Right renal pelvis (tissue), 4 donors: ENCODE data around the gene ENDOV. TPM values are rescaled to one million over a fixed set of nuclear protein-coding genes. Genes with fewer than 3 reads are reported as not detected.
"Not testable (repeated sequence)": the region's sequence is repeated elsewhere in the genome, so short reads cannot be mapped to it uniquely, and the experiment has no call there.

Experiments used
- DNase-seq, 4 donors: peaks; one replicate each; pipeline ENCODE4 v3.0.0-alpha.2; 2013; ENCODE audit warnings: low read depth in 4 of 4, low spot score in 3 of 4, missing footprints in 1 of 4
- polyA plus RNA-seq, 4 donors: library from polyadenylated mRNA; unstranded; fragments of 120-200 nt; gene quantifications; one replicate each; pipeline ENCODE4 v1.2.1, GENCODE V29; 2013; ENCODE audit not compliant: insufficient read length in 4 of 4

ENDOV gene
- polyA plus RNA-seq, 4 donors, result 27.5 to 32.8 (median 31.0) TPM

DNA sequence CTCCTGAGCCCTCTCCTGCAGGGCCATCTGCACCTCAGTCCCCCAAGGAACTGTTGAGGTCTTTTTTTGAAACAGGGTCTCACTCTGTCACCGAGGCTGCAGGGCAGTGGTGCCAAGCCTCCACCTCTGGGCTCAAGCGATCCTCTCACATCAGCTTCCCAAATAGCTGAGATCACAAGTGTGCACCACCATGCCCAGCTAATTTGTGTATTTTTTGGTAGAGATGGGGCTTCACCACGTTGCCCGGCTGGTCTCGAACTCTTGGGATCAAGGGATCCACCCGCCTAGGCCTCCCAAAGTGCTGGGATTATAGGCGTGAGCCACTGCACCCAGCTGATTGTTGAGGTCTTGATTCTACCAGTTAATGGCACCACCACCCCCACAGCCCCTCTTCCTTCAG is 27.9 kb upstream of the ENDOV start:
- no peak for DNase-seq

- DNase-seq, result no peak
Measured at GRCh38 chr17:80388175-80388574, 26.8 kb upstream of the ENDOV start.

DNA sequence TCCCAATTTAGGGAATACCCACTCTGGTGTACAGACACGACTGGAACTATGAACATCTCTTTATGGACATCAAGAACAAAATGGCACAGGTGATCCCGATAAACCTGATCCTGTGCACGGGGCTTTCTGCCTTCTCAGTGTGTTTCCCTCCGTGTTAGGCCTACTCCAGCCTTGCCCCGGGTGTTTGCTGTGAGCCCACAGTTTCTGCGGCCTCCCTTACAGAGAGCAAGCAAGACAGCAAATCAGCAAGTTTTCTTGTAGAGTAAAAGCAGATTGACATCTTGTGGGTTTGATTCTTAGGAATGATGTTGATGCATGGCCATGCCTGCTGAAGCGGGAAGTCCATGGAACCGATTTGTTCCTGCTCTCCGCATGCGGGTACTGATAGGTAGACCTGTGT is 26.4 kb upstream of the ENDOV start:
- no peak for DNase-seq

GRCh38 chr17:80389011-80389995 is 25.7 kb upstream of the ENDOV start:
- no peak for DNase-seq

DNA sequence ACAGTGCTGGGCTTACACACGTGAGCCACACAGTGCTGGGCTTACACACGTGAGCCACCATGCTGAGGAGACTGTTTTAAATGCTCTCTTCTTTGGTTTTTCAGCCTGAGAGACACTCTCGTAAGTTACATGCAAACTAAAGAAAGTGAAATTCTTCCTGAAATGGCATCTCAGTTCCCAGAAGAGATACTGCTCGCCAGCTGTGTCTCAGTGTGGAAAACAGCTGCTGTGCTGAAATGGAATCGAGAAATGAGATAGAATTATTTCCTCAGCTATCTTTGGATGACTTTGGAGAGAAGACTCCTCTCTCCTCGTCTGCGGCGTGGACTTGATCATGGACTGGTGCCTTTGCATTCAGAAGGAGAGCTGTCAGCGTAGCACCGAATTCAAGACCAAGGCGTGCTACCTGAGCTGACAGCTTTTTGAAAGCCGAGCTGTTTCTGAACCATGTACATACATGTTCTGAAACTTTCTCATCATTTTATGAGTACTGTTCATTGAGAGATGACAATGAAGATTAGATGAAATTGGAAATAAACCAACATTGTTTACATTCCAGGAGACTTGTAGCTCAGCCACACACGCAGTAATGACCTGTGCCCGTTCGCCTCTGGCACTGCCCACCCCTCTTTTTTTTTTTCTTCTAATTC is 21.6 kb upstream of the ENDOV start:
- DNase-seq, result no peak

DNA sequence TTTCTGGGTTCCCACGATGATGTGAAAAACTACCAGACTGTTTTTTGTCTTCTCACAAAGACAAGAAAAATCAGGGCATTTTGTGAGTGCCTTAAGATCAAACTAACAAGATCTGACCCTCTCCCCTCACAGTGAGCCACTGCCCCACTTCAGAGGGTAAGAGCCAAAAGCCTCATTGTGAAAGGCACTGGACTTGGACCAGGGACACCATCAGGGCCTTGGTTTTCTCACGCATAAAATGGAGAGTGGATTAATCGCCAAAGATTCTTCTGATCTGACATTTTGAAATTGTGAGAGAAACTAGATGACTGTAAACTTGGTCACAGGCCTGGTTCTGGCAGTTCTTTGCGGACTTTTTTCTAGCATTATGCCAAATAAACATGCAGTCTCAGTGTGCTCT is 21.0 kb upstream of the ENDOV start:
- no peak for DNase-seq

DNA sequence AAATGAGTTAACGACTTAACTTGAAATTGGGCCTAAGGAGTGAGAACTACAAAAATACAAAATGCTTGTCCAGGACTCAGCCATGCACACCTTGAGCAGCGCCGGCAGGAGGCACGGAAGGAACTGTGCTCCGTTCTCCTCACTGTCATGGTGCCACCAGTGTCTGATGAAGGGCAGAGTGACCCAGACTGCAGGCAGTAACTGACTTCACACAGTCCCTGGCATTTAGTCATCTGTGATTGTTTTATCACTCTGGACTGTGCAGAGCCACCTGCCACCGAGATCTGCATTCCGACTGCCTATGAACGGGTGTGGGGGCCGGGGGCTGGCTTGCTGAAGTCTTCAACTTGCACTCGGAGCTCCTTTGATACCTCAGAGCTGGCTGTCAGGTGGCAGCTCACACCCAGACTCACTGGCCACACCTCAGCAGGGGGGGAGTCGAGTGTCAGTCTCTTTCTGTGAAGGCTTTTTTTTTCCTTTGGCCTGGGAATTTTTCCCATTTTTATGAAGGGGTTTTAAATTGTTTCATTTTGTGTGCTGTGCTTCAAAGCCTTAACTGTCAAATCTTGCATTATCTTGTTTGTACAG is 20.2 kb upstream of the ENDOV start:
- DNase-seq, result no peak

- no peak for DNase-seq
Measured at GRCh38 chr17:80395402-80396151, 19.4 kb upstream of the ENDOV start.

- DNase-seq, result no peak
Measured at GRCh38 chr17:80396157-80397033, 18.6 kb upstream of the ENDOV start.

DNA sequence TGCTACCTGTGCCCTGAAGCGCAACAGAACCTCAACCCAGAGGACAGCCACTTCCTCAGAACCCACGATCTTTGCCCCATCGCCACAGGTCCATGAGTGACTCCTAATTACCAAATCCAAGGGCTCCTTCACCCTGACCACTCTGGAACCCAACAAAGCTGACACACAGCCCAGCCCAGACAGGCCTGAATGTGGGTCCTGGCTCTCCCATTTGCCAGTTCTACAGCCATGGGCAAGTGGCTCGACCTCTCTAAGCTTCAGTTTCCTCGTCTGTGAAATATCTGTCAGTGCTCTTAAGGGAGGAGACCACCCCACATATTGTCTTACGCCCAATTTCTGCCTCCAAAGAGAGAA is 18.0 kb upstream of the ENDOV start:
- no peak for DNase-seq

- DNase-seq, result no peak
Measured at GRCh38 chr17:80397686-80398085, 17.3 kb upstream of the ENDOV start.

DNA sequence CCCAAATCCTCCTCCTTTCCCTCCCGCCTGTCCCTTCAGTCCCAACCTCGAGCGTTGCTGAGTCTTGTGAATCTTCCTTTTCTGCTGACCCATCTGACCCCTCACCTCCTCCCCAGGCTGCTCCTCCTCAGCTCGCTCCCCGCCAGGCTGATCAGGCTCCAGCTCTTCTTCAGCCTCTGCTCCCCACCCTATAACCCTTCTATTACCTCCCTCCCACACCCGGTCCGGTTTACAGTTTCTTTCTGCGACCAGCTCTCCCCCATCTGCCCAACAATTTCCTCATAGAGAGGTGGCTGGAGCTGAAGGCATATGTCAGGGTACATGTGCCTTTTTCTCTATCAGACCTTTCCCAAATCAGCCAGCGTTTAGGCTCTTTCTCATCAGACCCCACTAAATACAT is 13.9 kb upstream of the ENDOV start:
- DNase-seq, result peak in 1 of 4 donors; percentile 28

GRCh38 chr17:80402102-80402501 is 12.9 kb upstream of the ENDOV start:
- not testable (repeated sequence) for DNase-seq

- DNase-seq, result no peak
Measured at GRCh38 chr17:80402959-80403358, 12.0 kb upstream of the ENDOV start.

DNA sequence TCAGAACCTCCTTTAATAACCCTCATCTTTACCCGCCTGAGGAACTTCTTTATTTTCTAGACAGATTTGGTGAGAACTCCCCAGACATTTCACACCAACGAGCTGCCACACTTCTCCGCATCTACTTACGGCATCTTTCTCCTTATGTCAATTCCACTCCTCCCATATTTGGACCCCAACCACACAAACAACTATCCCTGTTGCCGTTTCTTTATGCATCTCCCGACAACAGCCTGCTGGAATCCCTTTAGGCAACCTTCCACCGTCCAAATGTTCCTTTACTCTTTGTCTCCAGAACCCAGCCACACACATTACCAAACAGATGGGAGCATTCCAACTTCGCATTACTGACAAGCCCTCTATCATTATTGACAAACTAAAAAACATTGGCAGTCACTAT is 8.8 kb upstream of the ENDOV start:
- no peak for DNase-seq

GRCh38 chr17:80407917-80408316 is 7.0 kb upstream of the ENDOV start:
- not testable (repeated sequence) for DNase-seq

DNA sequence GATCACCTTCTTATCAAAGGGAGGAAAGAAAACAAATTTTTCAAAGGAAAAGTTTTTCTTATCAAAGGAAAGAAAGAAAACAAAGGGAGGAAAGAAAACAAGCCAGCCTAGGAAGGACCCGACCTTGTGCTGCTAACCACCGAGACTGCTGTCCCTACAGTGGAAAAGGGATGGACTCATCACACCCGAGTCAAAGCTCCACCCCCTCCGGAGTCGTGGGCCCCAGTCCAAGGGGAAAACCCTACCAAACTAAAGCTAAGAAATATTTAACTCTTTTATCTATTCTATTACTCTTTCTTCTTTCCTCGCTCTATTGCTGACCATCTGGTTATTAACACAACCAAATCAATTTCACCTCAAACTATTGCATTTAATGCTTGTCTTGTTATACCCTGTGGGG is 6.1 kb upstream of the ENDOV start:
- DNase-seq, result no peak

GRCh38 chr17:80409626-80410025 is 5.3 kb upstream of the ENDOV start:
- no peak for DNase-seq

DNA sequence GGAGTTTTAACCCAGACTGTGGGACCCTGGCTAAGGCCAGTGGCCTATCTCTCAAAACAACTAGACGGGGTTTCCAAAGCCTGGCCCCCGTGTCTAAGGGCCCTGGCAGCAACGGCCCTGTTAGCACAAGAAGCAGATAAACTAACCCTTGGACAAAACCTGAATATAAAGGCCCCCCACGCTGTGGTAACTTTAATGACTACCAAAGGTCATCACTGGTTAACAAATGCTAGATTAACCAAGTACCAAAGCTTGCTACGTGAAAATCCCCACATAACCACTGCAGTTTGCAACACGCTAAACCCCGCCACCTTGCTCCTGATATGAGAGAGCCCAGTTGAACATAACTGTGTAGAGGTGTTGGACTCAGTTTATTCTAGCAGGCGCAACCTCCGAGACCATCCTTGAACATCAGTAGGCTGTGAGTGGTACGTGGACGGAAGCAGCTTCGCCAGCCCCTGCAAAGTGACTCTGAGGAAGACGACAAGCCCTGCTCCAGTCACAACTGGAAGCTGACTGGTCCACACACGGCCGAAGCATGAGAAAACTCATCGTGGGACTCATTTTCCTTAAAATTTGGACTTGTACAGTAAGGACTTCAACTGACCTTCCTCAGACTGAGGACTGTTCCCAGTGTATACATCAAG is 4.4 kb upstream of the ENDOV start:
- not testable (repeated sequence) for DNase-seq
